Stromal cell of bone marrow (primary cell): Measurements from ENCODE around the gene MAST2.
A peak's percentile ranks its signal among the peaks of the same experiment; 100 is the strongest.
"Not testable (repeated sequence)": the region's sequence is repeated elsewhere in the genome, so short reads cannot be mapped to it uniquely, and the experiment has no call there.

Source experiments
- DNase-seq: peaks from one replicate; pipeline ENCODE4 v3.0.0-alpha.2; 2012; ENCODE audit warnings: low read depth

The MAST2 gene

GRCh38 chr1:45938029-45938428 lies 134.6 kb downstream of the MAST2 start:
- no peak for DNase-seq

DNA sequence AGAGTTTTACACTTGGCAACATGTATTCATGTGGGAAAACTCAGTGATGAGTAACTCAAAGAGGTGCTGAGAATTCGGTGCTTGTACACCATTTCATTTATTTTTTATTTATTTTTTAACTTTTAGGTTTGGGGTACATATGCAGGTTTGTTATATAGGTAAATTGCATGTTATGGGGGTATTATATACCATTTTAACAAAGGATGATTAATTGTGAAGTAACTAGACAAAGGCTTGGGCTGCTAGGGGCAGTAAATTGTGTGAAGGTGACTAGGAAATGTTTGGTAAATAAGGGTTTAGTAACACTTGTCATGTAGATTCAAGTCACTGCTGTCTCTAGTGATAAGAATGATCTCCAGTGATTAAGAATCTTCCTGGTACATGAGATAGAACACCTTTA lies 139.0 kb downstream of the MAST2 start:
- no peak for DNase-seq

- DNase-seq, result no peak
Measured at GRCh38 chr1:45943185-45943584, 139.8 kb downstream of the MAST2 start.

DNA sequence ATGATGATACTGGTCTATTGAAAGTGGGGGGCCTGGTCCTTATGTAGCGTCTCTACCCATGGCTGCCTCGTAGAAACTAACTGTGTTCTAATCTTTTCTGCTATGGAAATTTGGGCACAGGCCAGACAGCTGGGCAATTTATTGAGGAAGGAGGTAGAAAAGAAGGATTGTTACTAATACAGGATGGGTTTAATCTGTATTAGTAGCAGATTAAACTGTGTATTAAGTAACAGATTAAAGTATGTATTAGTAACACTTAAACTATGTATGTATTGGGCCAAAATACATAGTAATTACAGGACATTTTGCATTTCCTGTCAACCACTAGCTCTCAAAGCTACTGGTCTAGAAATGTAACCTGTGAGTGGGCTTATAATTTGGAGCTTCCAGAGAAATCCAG lies 142.0 kb downstream of the MAST2 start:
- no peak for DNase-seq

- not testable (repeated sequence) for DNase-seq
Measured at GRCh38 chr1:45949462-45949861, 146.1 kb downstream of the MAST2 start.

GRCh38 chr1:45952072-45952471 lies 148.7 kb downstream of the MAST2 start:
- DNase-seq, result no peak

DNA sequence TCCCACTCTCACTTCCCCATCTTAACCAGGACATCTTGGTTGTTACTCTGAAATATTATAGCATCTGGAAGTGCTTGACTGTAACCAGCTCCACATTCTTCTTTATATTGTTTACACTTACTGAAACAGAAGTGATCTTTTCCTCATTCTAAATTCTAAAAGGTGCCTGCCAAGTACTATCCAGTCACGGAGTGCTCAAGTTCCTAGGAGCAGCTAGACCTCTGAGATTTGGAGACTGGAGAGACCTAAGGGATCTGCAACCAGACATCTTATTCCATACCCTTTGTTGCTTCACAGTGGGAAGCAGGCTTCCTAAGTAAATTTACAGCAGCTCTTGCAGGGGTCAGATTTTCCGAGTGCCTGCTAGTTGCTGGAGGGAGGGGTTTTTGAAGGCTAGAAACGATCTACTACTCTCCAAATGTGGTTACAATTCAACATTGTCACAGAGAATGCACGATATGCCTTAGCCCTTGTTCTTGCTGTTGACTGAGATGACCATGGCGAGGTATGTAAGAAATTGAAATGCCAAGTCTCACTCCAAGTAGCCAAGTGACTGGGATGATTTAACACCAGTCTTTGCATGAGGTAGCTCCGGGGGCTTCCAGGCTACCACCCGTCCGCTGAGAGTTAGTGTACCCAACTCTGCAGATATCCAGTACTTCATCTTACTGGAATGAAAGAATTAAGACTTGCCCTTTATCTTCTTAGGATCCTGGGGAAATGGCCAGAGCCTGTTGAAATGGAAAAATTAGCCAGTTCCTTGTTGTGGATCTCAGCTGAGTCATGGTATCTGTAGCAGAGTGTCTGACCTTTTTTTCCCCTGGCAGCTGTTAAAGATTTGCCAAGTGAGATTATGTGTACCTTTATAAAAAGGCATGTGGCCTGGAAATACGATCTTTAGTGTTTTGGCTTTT lies 150.8 kb downstream of the MAST2 start:
- DNase-seq, result peak; percentile 65

DNA sequence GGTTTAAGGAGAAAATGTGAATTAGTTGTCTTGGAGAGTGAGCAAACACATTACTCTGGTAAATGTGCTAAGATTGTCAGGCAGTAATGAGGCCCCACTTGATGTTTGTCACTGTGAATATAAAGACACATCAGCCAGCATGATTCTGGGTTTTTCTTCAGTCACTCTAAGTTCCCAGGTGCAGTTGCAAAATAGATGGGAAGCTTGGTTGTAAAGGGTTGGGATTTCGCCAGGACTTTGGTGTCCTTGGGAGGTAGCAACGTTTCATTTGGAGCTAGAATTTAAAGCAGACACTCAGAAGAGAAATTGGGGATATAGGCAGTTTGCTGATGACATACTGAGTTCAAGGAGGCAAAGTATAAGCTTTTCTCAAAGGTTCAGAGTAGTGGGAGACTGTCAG lies 154.3 kb downstream of the MAST2 start:
- DNase-seq, result no peak

DNA sequence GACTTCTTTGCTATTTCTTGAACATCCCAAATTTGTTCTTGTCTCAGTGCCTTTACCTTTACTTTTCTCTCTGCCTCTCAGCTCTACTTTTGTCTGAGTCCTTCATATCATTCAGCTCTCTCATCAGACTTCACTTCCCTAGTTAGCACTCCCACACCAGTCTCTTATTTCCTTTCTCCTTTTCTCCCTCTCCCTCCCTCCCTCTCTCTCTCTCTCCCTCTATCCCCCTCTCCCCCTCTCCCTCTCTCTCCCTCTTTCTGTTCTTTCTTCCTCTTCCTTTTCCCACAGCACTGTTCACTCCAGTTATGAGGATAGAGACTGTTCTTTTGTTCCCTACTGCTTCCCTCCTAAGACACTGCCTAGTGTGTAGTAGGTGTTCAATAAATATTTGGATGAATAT lies 154.9 kb downstream of the MAST2 start:
- DNase-seq, result no peak

GRCh38 chr1:45960930-45961715 lies 157.7 kb downstream of the MAST2 start:
- DNase-seq, result no peak

- DNase-seq, result not testable (repeated sequence)
Measured at GRCh38 chr1:45961936-45962335, 158.5 kb downstream of the MAST2 start.

GRCh38 chr1:45968941-45969666 lies 165.7 kb downstream of the MAST2 start:
- DNase-seq, result no peak

GRCh38 chr1:45969866-45970265 lies 166.5 kb downstream of the MAST2 start:
- DNase-seq, result no peak

GRCh38 chr1:45971335-45971734 lies 167.9 kb downstream of the MAST2 start:
- DNase-seq, result no peak

DNA sequence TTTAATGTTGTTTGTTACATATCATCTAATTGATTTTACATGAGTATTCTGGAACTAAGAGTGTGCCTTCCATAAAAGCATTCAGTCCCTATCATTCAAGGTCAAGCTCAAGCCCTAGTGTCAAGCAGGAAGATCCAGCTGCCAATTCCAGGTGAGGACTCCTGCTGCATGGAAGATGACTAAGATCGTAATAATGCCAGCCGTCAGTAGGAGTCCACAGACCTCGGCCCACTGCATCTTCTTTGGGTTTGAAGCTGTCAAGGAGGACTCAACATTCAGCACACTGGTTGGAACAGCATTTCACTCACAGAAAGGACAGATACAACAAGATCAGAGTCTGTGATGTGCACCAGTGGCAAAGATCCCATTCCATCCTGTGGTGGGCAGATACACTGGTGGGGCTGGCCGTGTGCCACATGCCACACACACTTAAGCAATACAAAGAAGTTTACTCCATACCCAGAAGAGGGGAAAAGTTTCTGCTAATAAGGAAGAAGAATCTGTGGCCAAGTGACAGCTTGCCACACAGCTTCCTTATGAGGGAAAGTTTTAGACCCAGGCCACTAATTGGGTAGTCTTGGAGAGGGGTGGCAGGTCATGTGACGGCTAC lies 168.6 kb downstream of the MAST2 start:
- no peak for DNase-seq

DNA sequence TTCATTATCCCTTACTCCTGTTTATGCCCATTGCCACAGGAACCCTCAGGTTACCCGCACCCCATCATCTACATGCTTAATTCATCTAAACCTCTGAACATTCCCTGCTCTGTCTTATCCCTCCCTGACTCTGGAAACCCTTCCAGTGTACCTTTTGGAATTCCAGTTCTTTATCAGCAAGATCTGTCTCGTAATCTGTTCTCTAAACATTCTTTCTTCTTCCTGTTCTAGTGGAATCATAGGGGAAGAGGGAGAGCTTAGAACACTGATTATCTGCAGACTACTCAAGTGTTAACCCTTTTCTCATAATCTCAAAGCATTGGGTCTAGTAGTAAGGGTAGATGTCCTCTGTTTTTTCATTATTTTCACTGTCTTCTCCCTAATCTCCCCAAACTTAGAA lies 169.2 kb downstream of the MAST2 start:
- DNase-seq, result no peak

GRCh38 chr1:45973121-45973520 lies 169.7 kb downstream of the MAST2 start:
- DNase-seq, result no peak

DNA sequence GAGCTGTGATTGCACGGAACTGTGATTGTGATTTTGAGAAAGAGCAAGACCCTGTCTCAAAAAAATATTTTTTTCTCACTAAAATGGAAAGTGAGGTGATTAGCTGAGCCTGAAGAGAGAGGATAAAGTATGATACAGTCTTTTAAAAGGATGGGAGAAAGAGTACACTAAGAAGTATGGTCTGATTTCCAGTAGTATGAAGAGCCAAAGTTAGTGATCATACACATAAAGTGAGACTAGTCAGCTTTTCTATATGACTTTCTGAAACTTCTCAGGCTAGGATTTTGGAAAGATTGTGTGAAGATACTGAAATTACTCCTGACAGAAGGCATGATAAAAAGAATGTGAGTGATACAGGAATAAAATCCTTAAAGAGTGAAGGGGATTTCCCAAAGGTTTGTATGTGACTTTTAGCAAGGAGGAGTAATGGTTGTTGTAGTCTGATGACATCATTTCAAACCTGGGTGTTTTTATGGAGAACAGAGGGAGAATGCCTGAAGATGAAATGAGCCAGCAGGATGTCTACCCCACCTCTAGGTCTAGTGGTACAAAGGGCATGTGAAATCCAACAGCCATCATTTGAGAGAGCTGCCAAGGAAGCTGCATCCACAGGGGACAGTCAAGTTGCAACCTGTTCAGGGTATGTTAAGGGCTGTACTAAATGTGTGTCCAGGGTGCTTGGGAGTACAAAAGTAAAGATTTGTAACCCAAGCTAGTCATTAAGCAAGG lies 171.3 kb downstream of the MAST2 start:
- no peak for DNase-seq

- no peak for DNase-seq
Measured at GRCh38 chr1:45976623-45977022, 173.2 kb downstream of the MAST2 start.

- no peak for DNase-seq
Measured at GRCh38 chr1:45979074-45979777, 175.8 kb downstream of the MAST2 start.

DNA sequence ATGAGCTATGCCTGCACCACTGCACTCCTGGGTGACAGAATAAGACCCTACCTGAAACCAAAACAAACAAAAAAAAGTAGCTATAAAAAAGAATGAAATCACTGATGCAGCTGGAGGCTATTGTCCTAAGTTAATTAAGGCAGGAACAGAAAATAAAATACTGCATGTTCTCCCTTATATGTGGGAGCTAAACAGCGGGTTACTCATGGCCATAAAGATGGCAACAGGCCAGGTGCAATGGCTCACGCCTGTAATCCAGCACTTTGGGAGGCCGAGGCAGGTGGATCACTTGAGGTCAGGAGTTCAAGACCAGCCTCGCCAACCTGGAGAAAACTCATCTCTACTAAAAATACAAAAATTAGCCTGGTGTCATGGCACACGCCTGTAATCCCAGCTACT lies 176.4 kb downstream of the MAST2 start:
- no peak for DNase-seq
